Stomach (tissue), 9 donors: ENCODE data around the gene FGF12. TPM values are rescaled to one million over a fixed set of nuclear protein-coding genes. Genes with fewer than 3 reads are reported as not detected.
"Not testable (repeated sequence)": the region's sequence is repeated elsewhere in the genome, so short reads cannot be mapped to it uniquely, and the experiment has no call there.

ENCODE experiments used
- DNase-seq, 2 donors: peaks; one replicate each; pipeline versions ENCODE4 v3.0.0 to v3.0.0-alpha.2; 2013 to 2019
- H3K27ac ChIP-seq, 5 donors: fragments of 200-600 bp in 4 of 5; sonication (generic) in 4 of 5; one replicate each; pipeline ENCODE4 v1.5.1; 2013 to 2019; ENCODE audit warnings: mild to moderate bottlenecking in 1 of 5, moderate library complexity in 1 of 5
- H3K27me3 ChIP-seq, 3 donors: fragments of 200-600 bp; sonication (generic); one replicate each; pipeline ENCODE4 v1.5.1; 2017 to 2019; ENCODE audit warnings: mixed run types in 1 of 3
- H3K36me3 ChIP-seq, 4 donors: fragments of 200-600 bp; sonication (generic); 1 replicate in 3 of 4; 2 replicates in 1 of 4; pipeline ENCODE4 v1.5.1; 2016 to 2019
- H3K4me1 ChIP-seq, 4 donors: fragments of 200-600 bp; sonication (generic); one replicate each; pipeline ENCODE4 v1.5.1; 2016 to 2019
- H3K4me3 ChIP-seq, 4 donors: fragments of 200-600 bp; sonication (generic) in 3 of 4; one replicate each; pipeline ENCODE4 v1.5.1; 2016 to 2019; ENCODE audit warnings: mild to moderate bottlenecking in 1 of 4
- H3K9me3 ChIP-seq, 4 donors: fragments of 200-600 bp; sonication (generic); one replicate each; pipeline ENCODE4 v1.5.1; 2016 to 2019
- CTCF ChIP-seq, 7 experiments: fragments of 450-650 bp in 4 of 7; fragments of 200-600 bp in 3 of 7; sonication (generic) in 3 of 7; IDR thresholded peaks; one replicate each; pipeline ENCODE4 v1.5.1; 2016 to 2019; ENCODE audit warnings: antibody characterized with exemption in 7 of 7, control low read depth in 2 of 7, mild to moderate bottlenecking in 1 of 7
- EP300 ChIP-seq: sonication (generic); formaldehyde crosslinking; IDR thresholded peaks from one replicate; pipeline ENCODE4 v1.6.1; 2017; ENCODE audit warnings: antibody characterized with exemption
- POLR2A ChIP-seq, 4 donors: fragments of 450-650 bp; IDR thresholded peaks; one replicate each; pipeline ENCODE4 v1.6.1; 2016; ENCODE audit warnings: antibody characterized with exemption in 4 of 4, control low read depth in 2 of 4, mild to moderate bottlenecking in 1 of 4, moderate library complexity in 1 of 4
- POLR2AphosphoS5 ChIP-seq, 3 donors: sonication (generic); formaldehyde crosslinking; IDR thresholded peaks; one replicate each; pipeline ENCODE4 v1.6.1; 2016; ENCODE audit warnings: antibody characterized with exemption in 3 of 3
- WGBS, 5 donors: extraction: QIAGEN DNeasy Blood & Tissue Kit in 3 of 5; methylation state at CpG; one replicate each; pipeline versions ENCODE4 v1.1.5 to v1.1.7; 2013 to 2018; 5-methylcytosine and 5-hydroxymethylcytosine counted together
- intact Hi-C: fragments of 100-400 bp; cut with DNase I; formaldehyde crosslinking; loops from one replicate; pipeline ENCODE4 v1.15.1; 2023; ENCODE audit warnings: low total_unique reads
- polyA plus RNA-seq, 3 donors: library from polyadenylated mRNA; stranded (reverse); fragments of 200-250 nt; gene quantifications; one replicate each; pipeline ENCODE4 v1.2.3, GENCODE V29; 2013
- total RNA-seq, 5 donors: library from RNA; depleted of rRNA; stranded (reverse); fragments of >200 nt; gene quantifications; one replicate each; pipeline versions ENCODE4 v1.1.0 to v1.2.3, GENCODE V29; 2014 to 2016
- donor health status: healthy with polysubstance abuse.
- donor health status: Bipolar disorder and iron deficiency.
- donor health status: healthy.

The FGF12 gene
- total and polyA plus RNA-seq, 8 donors, result 0.45 to 5.0 (median 0.88) TPM; not detected in 1

- TF ChIP-seq POLR2A (IDR thresholded peaks at IDR 0.05), result no peak
- TF ChIP-seq EP300, result no peak
- no peak for TF ChIP-seq CTCF (IDR thresholded peaks at IDR 0.05)
- no peak for TF ChIP-seq POLR2AphosphoS5 (IDR thresholded peaks at IDR 0.05)
- intact Hi-C loops, result no loop called here
- no peak for DNase-seq
- WGBS, 5 donors, result 18 to 35% (median 34%) methylated on average over 3 of the region's 3 CpGs
- Histone ChIP-seq H3K4me3 (no peak overlapping the region), H3K4me1 (no peaks in the 10 kb centered on the region), H3K36me3 (no peaks in the 10 kb centered on the region), H3K9me3 (no peaks in the 10 kb centered on the region), H3K27me3 (no peaks in the 10 kb centered on the region), H3K27ac (no peak overlapping the region)
Measured at GRCh38 chr3:192718156-192718555, 9.2 kb downstream of the FGF12 start.

GRCh38 chr3:192715126-192715525, 12.2 kb downstream of the FGF12 start:
- no peaks in the 10 kb centered on the region for H3K27me3 ChIP-seq
- peaks cover 0 to 3% (median 0%) of the 10 kb centered on the region in 4 donors for H3K9me3 ChIP-seq
- intact Hi-C loops, result no loop called here
- no peak overlapping the region for H3K4me3 ChIP-seq
- H3K27ac ChIP-seq, result no peak overlapping the region
- H3K4me1 ChIP-seq, result no peaks in the 10 kb centered on the region
- TF ChIP-seq POLR2A (IDR thresholded peaks at IDR 0.05) (no peak), POLR2AphosphoS5 (IDR thresholded peaks at IDR 0.05) (no peak), EP300 (no peak), CTCF (IDR thresholded peaks at IDR 0.05) (no peak)
- H3K36me3 ChIP-seq, result no peaks in the 10 kb centered on the region
- DNase-seq, result no peak

GRCh38 chr3:192711126-192711525, 16.2 kb downstream of the FGF12 start:
- H3K4me1 ChIP-seq, H3K9me3 ChIP-seq, H3K27ac ChIP-seq, H3K36me3 ChIP-seq, DNase-seq, intact Hi-C loops, H3K27me3 ChIP-seq, H3K4me3 ChIP-seq: not testable (repeated sequence)
- WGBS, 5 donors, result 84 to 94% (median 91%) methylated on average over 9 to 22 of the region's 22 CpGs

GRCh38 chr3:192710366-192710765, 17.0 kb downstream of the FGF12 start:
- Histone ChIP-seq H3K9me3 (peaks cover 0 to 3% (median 0%) of the 10 kb centered on the region in 4 donors), H3K4me1 (no peaks in the 10 kb centered on the region), H3K27me3 (no peaks in the 10 kb centered on the region), H3K4me3 (no peak overlapping the region), H3K36me3 (no peaks in the 10 kb centered on the region), H3K27ac (no peak overlapping the region)
- no peak for DNase-seq
- intact Hi-C loops, result no loop called here
- 38 to 77% (median 59%) methylated on average over 1 of the region's 1 CpG for WGBS, 5 donors
- no peak for TF ChIP-seq POLR2AphosphoS5 (IDR thresholded peaks at IDR 0.05)
- no peak for TF ChIP-seq EP300
- TF ChIP-seq CTCF (IDR thresholded peaks at IDR 0.05), result no peak

- Histone ChIP-seq H3K4me3 (no peak overlapping the region), H3K27me3 (no peaks in the 10 kb centered on the region), H3K4me1 (no peaks in the 10 kb centered on the region), H3K9me3 (peaks cover 0 to 3% (median 0%) of the 10 kb centered on the region in 4 donors), H3K36me3 (no peaks in the 10 kb centered on the region), H3K27ac (no peak overlapping the region)
- TF ChIP-seq CTCF (IDR thresholded peaks at IDR 0.05) (no peak), POLR2A (IDR thresholded peaks at IDR 0.05) (no peak), POLR2AphosphoS5 (IDR thresholded peaks at IDR 0.05) (no peak), EP300 (no peak)
- intact Hi-C loops, result no loop called here
- 85 to 96% (median 90%) methylated on average over 13 of the region's 13 CpGs for WGBS, 5 donors
- DNase-seq, result no peak
Measured at GRCh38 chr3:192706272-192706671, 21.1 kb downstream of the FGF12 start.
